Daoy (cell line): ENCODE data around the gene ETS2. TPM values are rescaled to one million over a fixed set of nuclear protein-coding genes. Genes with fewer than 3 reads are reported as not detected.
A peak's percentile ranks its signal among the peaks of the same experiment; 100 is the strongest.

ENCODE experiments used
- DNase-seq: peaks from one replicate; pipeline ENCODE4 v3.0.0-alpha.2; 2015; ENCODE audit warnings: low read depth
- total RNA-seq: library from RNA; depleted of rRNA; stranded (reverse); fragments of >200 nt; shearing (Covaris generic); gene quantifications from 2 replicates; pipeline ENCODE4 v1.2.3, GENCODE V29; 2014

The ETS2 gene
- total RNA-seq, 1 experiment from 2014 or later: 21.5 TPM

DNA sequence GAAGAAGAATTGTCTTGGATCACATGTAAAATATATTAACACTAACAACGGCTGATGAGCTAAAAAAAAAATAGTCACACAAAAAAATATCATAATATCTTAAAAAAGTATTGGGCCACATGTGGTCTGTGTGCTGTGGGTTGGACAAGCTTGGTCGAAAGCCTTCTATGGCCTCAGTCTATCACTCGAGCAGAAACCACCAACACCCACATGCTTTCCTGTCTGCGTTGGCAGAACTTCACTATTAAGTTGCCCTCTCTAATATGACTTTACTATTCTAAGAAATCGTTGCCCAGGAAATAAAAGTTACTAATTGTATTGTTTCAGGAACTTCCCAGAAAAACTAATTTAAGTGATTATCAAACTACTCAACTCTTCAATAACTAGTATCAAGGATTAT is 28.2 kb upstream of the ETS2 start:
- DNase-seq: no peak

DNA sequence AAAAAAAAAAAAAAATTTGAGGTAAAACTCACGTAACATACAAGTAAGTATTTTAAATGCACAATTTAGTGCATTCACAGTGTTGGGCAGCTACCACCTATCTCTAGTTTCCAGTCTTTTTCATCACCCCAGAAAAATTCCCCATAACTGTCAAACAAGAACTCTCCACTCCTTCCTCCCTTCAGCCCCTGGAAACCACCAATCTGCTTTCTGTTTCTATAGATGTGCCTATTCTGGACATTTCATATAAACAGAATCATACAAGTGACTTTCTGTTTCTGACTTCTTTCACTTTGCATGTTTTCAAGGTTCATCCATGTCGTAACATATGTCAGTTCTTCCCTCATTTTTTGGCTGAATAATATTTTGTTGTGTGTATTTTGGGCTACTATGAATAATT is 24.9 kb upstream of the ETS2 start:
- no peak for DNase-seq

DNA sequence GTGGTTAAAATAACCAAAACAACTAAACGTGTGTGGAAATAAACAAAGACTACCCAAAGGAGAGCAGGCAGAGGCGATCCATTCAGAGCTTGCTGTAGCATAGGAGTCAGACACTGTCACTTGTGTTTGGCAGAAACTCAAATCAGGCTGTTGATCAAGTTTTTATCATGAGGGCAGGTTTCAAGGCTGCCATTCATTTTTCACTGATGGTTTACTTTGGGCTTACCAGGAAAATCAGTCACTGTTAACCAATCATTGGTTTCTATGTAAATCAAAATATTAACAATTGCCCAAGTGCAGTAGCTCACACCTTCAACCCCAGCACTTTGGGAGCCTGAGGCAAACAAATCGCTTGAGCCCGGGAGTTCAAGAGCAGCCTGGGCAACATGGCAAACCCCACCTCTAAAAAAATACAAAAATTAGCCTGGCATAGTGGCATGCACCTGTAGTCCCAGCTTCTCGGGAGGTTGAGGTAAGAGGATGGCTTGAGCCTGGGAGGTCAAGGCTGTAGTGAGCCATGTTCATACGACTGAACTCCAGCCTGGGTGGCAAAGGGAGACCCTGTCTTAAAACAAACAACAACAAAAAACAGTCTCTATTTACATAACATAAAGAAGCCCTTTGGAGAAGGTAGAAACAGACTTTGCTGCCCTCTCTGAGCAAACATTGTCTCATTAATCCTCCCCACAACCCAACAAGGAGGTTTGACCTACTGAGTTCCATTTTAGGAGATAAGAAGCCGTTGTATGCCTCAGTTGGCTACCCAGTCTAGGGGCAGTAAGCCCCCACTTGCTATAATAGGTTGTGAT is 21.1 kb upstream of the ETS2 start:
- DNase-seq: no peak

DNA sequence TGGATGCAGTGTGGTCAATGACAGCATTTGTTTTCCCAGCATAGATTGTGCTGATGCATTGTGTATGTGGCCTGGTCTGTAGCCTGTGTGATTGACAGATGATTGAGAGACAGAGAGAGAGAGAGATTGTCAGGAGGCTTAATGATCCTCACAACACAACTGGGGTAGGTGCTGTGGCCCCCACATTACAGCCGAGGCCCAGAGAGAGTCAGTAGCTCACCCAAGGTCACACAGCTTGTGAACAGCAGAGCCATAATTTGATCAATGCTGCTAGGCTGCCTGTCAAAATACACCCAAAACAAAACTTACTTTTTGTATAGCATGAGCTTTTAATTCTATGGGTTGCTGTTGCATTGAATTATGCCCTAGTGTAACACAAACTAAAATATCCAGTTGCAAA is 20.2 kb upstream of the ETS2 start:
- DNase-seq: no peak

DNA sequence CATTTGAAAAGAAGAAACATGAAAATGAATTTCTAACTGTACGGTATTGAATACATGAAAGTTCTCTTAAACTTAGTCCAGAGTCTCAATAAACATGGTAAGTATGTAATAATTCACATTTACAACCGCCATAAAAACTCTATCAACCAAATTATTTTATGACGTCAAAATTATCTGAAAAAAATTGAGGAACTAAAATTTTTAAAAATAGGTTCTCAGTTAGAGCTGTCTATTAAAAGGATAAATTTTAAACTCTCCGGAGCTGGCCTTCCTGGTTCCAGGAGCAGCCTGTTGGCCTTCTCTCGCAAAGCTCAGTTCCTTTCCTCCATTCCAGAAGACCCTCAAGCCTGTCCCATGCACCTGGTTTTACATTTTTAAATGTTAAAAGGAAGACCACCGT is 18.7 kb upstream of the ETS2 start:
- DNase-seq: no peak

DNA sequence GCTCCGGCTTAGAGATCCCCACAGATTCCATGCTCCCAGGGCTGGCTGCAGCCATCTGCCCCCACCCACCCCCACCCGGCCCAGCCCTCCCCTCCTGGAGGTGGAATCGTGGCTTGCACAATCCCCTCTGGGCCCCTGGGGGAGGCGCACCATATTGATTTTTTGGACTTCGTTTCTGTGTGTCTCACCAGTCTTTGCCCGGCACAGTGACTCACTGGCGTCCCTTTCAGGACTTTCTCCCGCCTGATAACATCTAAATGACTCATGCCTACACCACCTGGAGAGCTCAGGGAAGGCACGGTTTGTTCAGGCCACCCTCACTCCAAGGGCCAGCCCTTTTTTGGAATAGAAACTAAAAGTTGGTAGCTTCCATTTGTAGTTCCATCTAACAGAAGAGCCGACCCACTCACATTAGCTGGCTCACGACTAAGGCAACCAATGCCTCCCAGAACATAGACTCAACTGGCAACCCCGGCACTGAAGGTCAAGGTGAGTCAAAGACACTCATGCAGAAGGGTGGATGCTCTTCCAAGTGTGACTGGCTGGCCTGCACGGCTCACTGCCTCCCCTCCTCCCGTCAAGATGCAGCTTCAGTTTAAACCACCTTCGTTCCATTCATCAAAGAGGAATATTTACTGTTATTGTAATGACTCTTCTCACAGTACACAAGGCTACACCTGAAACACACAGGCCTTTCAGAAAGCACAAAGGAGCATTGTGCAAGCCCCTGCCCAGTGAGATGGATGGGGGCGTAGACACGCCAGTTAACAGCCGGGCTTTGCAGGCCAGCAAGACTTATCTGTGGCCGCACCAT is 18.1 kb upstream of the ETS2 start:
- DNase-seq: peak; percentile 97

DNA sequence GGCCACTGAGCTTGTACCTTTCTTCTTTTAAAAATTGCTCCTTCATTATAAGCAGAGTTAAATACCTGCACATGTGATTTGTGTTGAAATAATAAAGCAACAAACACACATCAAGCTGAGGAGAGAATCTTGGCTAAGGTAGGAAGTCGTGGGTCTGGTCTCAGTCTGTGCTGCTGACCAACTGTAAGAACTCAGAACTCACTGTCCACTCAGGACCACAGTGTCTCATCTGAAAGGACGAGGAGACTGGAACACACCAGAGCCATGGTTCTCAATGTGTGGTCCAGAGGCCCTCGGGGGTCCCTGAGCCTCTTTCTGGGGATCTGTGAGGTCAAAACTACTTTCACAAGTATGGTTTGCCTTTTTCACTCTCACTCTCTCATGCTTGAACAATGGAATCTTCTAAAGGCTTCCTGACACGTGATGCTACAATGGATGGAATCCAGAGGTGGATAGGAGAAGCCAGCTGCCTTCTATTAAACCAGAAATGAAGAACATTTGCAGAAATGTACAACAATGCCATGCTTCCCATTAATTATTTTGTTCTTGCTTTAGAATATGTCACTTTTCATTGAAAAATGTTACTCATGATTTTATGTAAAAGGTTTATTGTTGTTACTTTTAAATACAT is 17.3 kb upstream of the ETS2 start:
- DNase-seq: no peak

DNA sequence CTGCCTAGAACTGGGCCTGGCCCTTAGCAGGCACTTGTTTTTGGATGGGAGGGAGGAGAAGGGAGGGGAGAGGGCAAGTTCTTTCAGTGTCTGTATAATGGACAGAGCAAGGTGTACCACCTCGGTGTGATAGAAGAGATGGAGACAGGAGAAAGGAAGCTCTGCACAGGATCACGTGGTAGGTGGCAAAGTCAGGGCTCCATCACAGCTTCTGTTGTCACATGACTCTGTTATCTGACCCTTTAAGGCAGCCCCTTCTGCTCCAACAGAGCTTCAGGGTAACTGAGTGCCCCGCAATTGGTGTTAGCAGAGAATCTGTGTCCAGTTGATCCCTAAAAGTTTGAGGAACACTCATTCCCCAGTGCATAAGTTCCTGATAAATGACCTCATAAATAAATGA is 16.5 kb upstream of the ETS2 start:
- no peak for DNase-seq

DNA sequence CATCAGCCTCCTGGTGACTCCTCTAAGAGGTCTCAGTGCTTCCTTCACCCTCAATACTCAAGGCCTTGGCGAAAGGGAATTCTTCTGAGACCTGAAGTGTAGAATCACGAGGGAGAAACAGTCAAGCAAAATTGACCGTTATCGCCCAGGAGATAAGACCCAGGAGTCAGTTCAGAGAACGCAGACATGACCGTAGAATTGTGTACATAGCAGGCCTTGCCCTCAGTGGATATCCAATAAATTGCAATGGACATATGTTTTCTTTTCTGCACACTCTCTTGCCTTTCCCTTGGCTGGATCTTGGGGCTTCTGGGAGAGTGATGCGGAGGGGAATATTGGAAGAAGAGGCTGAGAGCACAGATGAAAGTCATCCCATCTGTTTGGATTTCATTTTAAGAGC is 15.7 kb upstream of the ETS2 start:
- DNase-seq: no peak

DNA sequence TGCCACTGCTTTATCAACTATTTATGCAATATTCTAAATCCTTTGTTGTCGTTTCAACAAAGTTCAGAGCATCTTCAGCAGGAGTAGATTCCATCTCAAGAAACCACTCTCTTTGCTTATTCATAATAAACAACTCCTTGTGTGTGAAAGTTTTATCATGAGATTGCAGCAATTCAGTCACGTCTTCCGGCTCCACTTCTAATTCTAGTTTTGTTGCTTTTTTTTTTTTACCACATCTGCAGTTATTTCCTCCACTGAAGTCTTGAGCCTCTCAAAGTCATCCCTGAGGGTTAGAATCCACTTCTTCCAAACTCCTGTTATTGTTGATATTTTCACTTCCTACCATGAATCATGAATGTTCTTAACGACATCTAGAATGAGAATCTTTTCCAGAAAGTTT is 14.8 kb upstream of the ETS2 start:
- no peak for DNase-seq

DNA sequence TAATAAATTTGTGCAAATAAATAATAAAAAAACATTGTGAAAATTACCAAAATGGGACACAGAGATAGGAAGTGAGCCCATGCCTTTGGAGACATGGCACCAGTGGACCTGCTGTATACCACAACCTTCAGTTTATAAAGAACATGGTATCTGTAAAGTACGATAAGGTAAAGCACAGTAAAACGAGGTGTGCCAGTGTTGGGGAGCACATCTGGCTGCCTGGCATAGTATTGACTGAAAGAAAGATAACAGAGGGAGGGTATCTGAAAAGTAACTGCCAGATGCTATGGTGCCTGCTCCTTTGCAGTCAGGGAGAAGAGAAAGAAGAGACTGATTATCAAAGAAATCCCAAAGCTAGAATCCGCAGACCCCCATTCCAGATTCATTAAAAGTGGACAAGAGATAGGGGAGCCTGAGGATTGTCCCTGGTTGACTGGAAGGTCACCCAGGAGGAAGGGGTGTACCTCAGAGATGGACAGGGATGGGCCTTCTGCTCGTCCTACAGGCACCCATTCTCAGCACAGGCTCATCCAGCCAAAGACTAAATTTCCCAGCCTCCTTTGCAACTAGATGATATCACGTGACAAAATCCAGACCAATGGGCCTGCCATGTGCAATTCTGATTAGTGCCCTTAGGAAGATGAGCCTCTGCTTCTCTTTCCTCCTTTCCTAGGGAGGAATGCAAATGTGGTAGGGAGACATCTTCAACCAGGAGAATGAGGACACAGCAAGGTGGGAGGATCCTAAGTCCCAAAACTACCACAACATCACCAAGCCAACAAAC is 12.9 kb upstream of the ETS2 start:
- DNase-seq: no peak

DNA sequence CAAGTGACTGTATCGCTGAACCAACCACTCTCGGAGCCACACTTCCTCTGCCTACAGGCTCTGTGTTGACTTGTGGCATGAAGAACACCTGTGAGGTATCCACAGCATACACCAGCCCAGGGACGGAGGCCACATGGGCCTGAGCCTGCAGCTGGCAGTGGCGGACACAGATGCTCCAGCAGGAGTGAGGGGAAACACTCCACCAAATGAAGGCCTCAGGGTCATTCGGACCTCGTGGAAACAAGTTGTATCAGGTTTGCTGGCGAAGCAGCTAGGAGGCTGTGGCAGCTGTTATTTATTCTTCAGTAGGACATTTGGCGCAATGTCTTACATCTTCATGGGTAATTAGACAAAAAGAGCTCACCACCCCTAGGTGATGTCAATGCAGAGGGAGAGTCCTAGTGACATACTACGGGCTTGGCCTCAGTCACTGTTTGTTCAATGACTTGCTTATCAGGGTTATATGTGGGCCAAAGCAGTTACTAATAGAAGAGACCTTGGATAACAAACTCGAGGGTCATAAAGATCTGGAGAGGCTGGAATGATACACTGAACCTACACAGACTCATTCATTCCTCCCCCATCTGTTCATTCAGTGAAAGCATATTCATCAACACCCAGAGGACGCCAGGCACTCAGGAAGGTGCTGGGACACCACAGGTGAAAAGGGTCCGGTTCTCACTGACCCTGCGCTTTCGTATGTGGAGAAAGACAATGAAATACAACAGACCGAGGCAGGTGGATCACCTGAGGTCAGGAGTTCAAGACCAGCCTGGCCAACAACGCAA is 11.6 kb upstream of the ETS2 start:
- no peak for DNase-seq

DNA sequence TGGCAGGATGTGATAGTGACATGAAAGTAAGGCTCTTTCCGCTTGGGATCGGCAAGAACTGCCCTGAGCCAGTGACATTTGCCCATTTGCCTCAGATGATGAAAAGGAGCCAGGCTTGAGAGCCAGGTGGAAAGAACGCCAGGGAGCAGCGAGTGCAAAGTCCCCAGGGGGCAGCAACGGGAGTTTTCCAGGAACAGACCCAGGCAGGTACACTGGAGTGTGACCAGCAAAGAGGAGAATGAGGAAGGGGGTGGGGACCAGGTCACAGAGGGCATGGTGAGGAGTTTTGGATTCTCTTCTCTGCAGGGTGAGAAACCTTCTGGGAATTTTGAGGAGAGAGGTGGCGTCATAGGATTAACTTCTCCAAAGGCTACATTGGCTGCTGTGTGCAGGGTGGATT is 10.8 kb upstream of the ETS2 start:
- no peak for DNase-seq

DNA sequence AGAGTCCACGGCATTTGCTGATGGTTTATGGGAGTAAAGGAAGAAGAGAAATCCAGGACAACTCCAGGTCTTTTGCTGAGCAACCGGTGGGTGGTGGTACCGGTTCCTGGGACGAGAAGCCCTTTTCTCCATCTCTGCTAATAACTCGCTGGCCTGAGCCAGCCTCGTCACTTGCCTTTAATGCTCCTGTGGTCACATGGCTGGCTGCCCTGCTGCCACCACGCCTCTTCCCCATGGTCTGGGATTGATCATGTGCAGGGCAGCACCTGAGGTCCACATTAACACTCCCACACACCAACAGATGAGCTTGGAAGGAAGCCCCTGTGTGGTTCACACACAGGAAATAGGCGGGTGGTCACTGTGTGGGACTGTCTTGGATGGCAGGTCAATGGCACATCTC is 10.3 kb upstream of the ETS2 start:
- no peak for DNase-seq

DNA sequence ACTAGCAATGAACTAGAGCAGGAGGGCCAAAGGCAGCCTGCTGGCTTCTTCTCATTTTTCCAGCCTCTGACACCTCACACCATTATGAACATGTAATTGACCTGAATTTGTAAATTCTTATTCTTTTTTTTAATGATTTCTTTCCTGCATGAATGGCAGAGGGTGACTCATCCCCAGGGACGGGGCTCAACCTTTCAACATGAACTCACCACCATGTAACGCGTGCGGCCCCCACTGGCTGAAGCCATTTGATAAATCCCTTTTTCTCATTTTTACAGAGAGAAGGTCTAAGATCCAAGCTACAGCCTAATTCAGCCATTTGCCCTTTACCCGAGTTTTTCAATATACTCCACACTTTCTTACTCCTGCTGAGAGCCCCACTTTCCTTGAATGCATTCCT is 9.3 kb upstream of the ETS2 start:
- DNase-seq: peak; percentile 91

DNA sequence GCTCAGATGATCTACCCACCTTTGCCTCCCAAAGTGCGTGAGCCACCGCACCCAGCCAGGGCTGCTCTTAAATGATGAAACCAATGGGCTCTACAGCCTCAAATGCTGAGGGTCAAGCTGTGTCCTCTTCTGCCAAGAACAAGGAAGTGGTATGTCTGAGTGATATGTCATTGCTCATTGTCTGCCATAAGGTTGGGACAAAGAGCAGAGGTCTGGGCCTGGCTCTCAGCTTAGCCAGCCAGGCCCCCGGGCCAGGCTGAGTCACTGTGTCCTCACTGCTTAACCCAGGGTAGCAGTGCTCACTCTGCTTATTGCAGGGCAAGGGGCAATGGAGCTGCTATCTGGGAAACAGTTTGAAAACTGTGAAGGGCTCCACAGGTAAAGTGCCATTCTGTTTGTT is 8.3 kb upstream of the ETS2 start:
- peak; percentile 79 for DNase-seq

DNA sequence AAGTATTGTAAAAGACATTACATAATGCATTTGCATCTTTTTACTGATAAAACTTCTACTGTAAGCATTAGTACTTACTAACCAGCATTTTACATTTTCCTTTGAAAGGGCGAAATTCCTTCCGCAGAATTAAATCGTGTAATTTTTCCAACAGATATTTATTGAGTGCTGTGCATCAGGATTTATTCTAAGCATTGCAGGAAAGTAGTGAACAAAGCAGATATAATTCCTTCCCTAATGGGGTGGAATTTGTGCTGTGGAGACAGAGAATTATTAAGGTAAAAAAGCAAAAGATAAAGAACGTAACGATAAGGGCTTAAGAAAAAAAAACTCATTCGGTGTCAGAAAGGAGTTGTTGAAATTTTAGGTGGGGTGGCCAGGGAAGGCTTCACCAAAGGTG is 7.6 kb upstream of the ETS2 start:
- no peak for DNase-seq

DNA sequence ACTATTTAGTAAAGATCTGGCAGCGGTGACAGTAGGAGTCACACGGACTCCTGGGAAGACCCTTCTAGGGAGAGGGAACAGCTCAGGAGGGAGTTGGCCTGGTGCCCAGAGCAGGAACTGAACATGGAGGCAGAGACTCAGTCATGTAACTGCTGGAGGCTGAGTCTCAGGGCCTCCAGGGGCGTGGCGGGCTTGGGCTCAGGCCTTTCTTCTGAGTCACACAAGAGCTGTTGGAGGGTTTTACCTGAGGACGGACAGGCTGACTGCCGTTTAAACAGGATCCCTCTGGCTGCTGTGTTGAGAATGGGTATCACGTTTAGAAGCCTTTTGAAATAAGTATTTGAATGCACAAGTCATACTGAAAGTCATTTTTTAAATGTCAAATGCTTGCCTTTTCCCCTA is 7.2 kb upstream of the ETS2 start:
- DNase-seq: peak; percentile 97

DNA sequence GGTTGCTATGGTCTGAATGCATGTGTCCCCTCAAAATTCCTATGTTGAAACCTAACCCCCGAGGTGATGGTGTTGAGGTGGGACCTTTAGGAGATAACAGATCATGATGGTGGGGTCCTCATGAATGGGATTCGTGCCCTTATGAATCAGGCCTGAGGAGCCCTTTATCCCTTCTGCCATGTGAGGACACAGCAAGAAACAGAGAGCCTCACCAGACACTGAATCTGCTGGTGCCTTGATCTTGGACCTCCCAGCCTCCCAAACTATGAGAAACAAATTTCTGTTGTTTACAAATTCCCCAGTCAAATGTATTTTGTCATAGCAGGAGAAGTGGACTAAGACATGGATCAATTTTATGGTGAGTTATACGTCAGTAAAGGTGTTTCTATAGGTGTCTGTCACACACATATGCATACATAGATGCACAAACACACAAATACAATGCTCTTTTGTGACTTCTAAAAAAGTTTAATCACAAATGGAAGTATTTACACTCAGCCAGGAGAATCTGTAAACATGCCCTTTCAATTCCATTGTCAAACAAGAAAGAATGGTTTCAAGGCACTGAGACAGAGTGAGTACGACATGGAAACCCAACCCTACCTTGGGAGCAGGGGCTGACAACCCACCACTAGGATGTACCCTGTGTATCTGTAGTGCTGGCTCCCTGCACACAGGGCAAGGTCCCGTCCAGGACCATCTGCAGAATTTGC is 5.5 kb upstream of the ETS2 start:
- no peak for DNase-seq

DNA sequence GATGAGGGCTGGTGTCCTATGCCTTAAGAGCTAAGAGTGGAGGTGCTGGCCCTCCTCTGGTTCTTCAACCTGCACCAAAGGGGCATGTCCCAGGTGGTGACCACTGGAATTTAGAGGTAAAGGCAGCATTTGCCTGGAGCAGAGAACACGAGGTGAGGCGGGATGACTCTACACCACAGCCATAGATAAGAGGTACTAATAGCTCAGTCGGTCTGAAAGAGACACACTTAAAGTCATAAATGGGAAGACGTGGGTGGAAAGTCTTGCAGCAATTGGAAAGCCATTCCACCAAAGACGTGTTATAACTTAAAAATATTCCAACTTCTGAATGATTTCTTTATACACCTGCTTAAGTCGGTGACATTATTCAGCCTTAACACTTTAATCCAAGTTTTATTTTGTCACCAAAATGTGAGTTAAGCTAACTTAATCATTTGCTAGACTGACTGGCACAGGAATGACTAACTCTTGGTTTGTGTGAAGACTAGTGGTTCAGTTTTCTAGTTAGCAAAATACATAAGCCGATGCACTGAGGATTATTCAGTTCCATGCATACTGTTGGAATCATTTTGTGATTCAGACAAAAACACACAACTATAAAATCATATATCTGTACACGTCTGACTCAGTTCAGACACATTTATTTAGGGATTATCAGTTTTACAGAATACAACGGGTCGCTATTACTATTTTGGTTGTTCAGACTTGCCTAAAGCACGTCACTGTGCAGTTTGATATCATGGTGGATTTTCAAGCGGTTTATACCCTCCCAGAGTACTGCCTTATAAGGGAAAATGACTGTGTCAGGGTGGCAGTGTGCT is 4.6 kb upstream of the ETS2 start:
- DNase-seq: peak; percentile 50
